HepG2 (cell line): ENCODE measurements around the gene LYPLA2. TPM values are rescaled to one million over a fixed set of nuclear protein-coding genes. Genes with fewer than 3 reads are reported as not detected.

ENCODE experiments used
- ARID3A ChIP-seq: IDR thresholded peaks from 2 replicates; pipeline ENCODE4 v1.6.1; 2012; ENCODE audit warnings: low read depth, low read length, improper control_type of control experiment
- ETV6 ChIP-seq: sonication (generic); formaldehyde crosslinking; conservative IDR thresholded peaks from 2 replicates; pipeline ENCODE4 v1.4.0; 2020; ENCODE audit warnings: missing genetic modification reagents
- HMGA1 ChIP-seq: sonication (generic); formaldehyde crosslinking; conservative IDR thresholded peaks from 2 replicates; pipeline ENCODE4 v1.4.0; 2020; ENCODE audit warnings: missing genetic modification reagents
- HNF4A ChIP-seq: sonication (generic); formaldehyde crosslinking; IDR thresholded peaks from 2 replicates; pipeline ENCODE4 v1.4.0; 2020; ENCODE audit warnings: missing genetic modification reagents
- KLF15 ChIP-seq: sonication (generic); formaldehyde crosslinking; IDR thresholded peaks from 2 replicates; pipeline ENCODE4 v1.8.1; 2023; ENCODE audit warnings: borderline replicate concordance, mild to moderate bottlenecking, inconsistent platforms, missing genetic modification reagents, mixed read lengths
- MYC ChIP-seq: sonication (generic); formaldehyde crosslinking; IDR thresholded peaks from 2 replicates; pipeline ENCODE4 v1.9.0; 2021; ENCODE audit warnings: missing genetic modification reagents, borderline replicate concordance
- NFIB ChIP-seq: sonication (generic); formaldehyde crosslinking; IDR thresholded peaks from 2 replicates; pipeline ENCODE4 v1.9.0; 2021; ENCODE audit warnings: missing genetic modification reagents, mild to moderate bottlenecking, borderline replicate concordance
- NONO ChIP-seq, 2 experiments: fragments of 450-650 bp in 1 of 2; sonication (generic) in 1 of 2; formaldehyde crosslinking in 1 of 2; IDR thresholded peaks in 1 of 2; conservative IDR thresholded peaks in 1 of 2; 2 replicates each; pipeline versions ENCODE4 v1.6.1 to v1.8.0; 2017 to 2022; ENCODE audit warnings: mild to moderate bottlenecking in 1 of 2, missing genetic modification reagents in 1 of 2, moderate library complexity in 1 of 2
- PAF1 ChIP-seq: IDR thresholded peaks from 2 replicates; pipeline ENCODE4 v1.6.1; 2016; ENCODE audit warnings: missing genetic modification reagents, missing compliant biosample characterization
- RNF2 ChIP-seq: fragments of 450-650 bp; conservative IDR thresholded peaks from 2 replicates; pipeline ENCODE4 v1.6.1; 2016; ENCODE audit warnings: low read depth
- SIN3B ChIP-seq: fragments of 150-350 bp; IDR thresholded peaks from 2 replicates; pipeline ENCODE4 v1.6.1; 2014; ENCODE audit warnings: low read length
- SIX1 ChIP-seq: sonication (generic); formaldehyde crosslinking; IDR thresholded peaks from 2 replicates; pipeline ENCODE4 v1.4.0; 2020; ENCODE audit warnings: missing genetic modification reagents, borderline replicate concordance
- STAT6 ChIP-seq: sonication (generic); formaldehyde crosslinking; IDR thresholded peaks from 2 replicates; pipeline ENCODE4 v1.4.0; 2020; ENCODE audit warnings: missing genetic modification reagents, mild to moderate bottlenecking, borderline replicate concordance
- TFAP4 ChIP-seq: sonication (generic); IDR thresholded peaks from 2 replicates; pipeline ENCODE4 v1.6.1; 2016; ENCODE audit warnings: low read depth, borderline replicate concordance
- U2AF2 ChIP-seq: fragments of 200-400 bp; formaldehyde crosslinking; IDR thresholded peaks from 2 replicates; pipeline ENCODE4 v1.6.1; 2017; ENCODE audit warnings: low read depth, mild to moderate bottlenecking, low read length
- ZBTB42 ChIP-seq: sonication (generic); formaldehyde crosslinking; IDR thresholded peaks from 2 replicates; pipeline ENCODE4 v1.5.0; 2020; ENCODE audit warnings: mild to moderate bottlenecking, missing genetic modification reagents
- ZNF335 ChIP-seq: sonication (generic); formaldehyde crosslinking; IDR thresholded peaks from 2 replicates; pipeline ENCODE4 v1.4.0; 2020; ENCODE audit warnings: missing genetic modification reagents
- ZNF350 ChIP-seq: sonication (generic); formaldehyde crosslinking; IDR thresholded peaks from 2 replicates; pipeline ENCODE4 v1.4.0; 2020; ENCODE audit warnings: mild to moderate bottlenecking, low read depth, missing genetic modification reagents, borderline replicate concordance
- ZNF564 ChIP-seq: sonication (generic); formaldehyde crosslinking; IDR thresholded peaks from 2 replicates; pipeline ENCODE4 v1.8.1; 2023; ENCODE audit warnings: mild to moderate bottlenecking, missing genetic modification reagents
- ZNF569 ChIP-seq: sonication (generic); formaldehyde crosslinking; IDR thresholded peaks from 2 replicates; pipeline ENCODE4 v1.5.0; 2020; ENCODE audit warnings: mild to moderate bottlenecking, missing genetic modification reagents, moderate library complexity, borderline replicate concordance
- ZNF589 ChIP-seq: sonication (generic); formaldehyde crosslinking; conservative IDR thresholded peaks from 2 replicates; pipeline ENCODE4 v1.8.0; 2022; ENCODE audit warnings: mild to moderate bottlenecking, moderate library complexity, missing genetic modification reagents
- ZNF720 ChIP-seq: sonication (generic); formaldehyde crosslinking; IDR thresholded peaks from 2 replicates; pipeline ENCODE4 v1.4.0; 2020; ENCODE audit warnings: missing genetic modification reagents
- ZNF816 ChIP-seq: sonication (generic); formaldehyde crosslinking; IDR thresholded peaks from 2 replicates; pipeline ENCODE4 v1.8.0; 2022; ENCODE audit warnings: missing genetic modification reagents, mild to moderate bottlenecking, borderline replicate concordance
- ZNF83 ChIP-seq: sonication (generic); formaldehyde crosslinking; IDR thresholded peaks from 2 replicates; pipeline ENCODE4 v1.4.0; 2020; ENCODE audit warnings: missing genetic modification reagents, mild to moderate bottlenecking, borderline replicate concordance
- ZNF879 ChIP-seq: sonication (generic); formaldehyde crosslinking; IDR thresholded peaks from 2 replicates; pipeline ENCODE4 v1.8.1; 2023; ENCODE audit warnings: missing genetic modification reagents
- ZNF883 ChIP-seq: sonication (generic); formaldehyde crosslinking; IDR thresholded peaks from 2 replicates; pipeline ENCODE4 v1.5.1; 2020; ENCODE audit warnings: mild to moderate bottlenecking, missing genetic modification reagents; ENCODE audit errors: not compliant biosample characterization
- polyA plus RNA-seq, 8 experiments: library from polyadenylated mRNA; depleted of rRNA in 3 of 8; stranded (reverse) in 7 of 8; unstranded in 1 of 8; fragments of >200 nt; fragmentation: Illumina TruSeq in 4 of 8; extraction: Trizol in 4 of 8; gene quantifications; 2 replicates each; pipeline versions ENCODE4 v1.2.1 to v1.2.3, GENCODE V29; 2011 to 2016; ENCODE audit warnings: low read depth in 4 of 8, missing spikeins in 1 of 8, mixed read lengths in 1 of 8; ENCODE audit not compliant: insufficient read depth in 1 of 8
- total RNA-seq, 5 experiments: library from RNA; depleted of rRNA; stranded (reverse); fragments of >200 nt; fragmentation: Illumina TruSeq; extraction: Trizol; gene quantifications; 2 replicates each; pipeline ENCODE4 v1.2.3, GENCODE V29; 2016; ENCODE audit warnings: low read depth in 1 of 5

The LYPLA2 gene
- total and polyA plus RNA-seq, 2 of the 13 experiments (the other 11 are each of a cell fraction or from before 2014, with no cell fraction given) = 72.1 to 73.2 TPM

- TF ChIP-seq STAT6 (CRISPR knock-in tag) = no peak
- TF ChIP-seq MYC = peak; percentile 88; the same call in 1 of the 2 replicates
- TF ChIP-seq ZNF335 (CRISPR knock-in tag) = no peak
- TF ChIP-seq U2AF2 = no peak
- TF ChIP-seq KLF15 (CRISPR knock-in tag) = 0 out of 2 replicates have a peak, but pooled peaks have one; percentile 71
- TF ChIP-seq ZBTB42 (CRISPR knock-in tag) = 0 out of 2 replicates have a peak, but pooled peaks have one; percentile 35
- no peak for TF ChIP-seq NFIB
- TF ChIP-seq HMGA1 (CRISPR knock-in tag) = no peak
- no peak for TF ChIP-seq ZNF569 (CRISPR knock-in tag)
- no peak for TF ChIP-seq PAF1 (CRISPR knock-in tag)
- no peak for TF ChIP-seq SIX1 (CRISPR knock-in tag)
- TF ChIP-seq HNF4A (CRISPR knock-in tag) = peak; percentile 25
- TF ChIP-seq ZNF883 (CRISPR knock-in tag) = peak; percentile 57
- TF ChIP-seq ZNF879 (CRISPR knock-in tag) = no peak
- no peak for TF ChIP-seq ZNF816 (CRISPR knock-in tag)
- no peak for TF ChIP-seq RNF2
- no peak; the same call in 1 of the 2 replicates for TF ChIP-seq ETV6 (CRISPR knock-in tag)
- TF ChIP-seq SIN3B = peak; percentile 87
- TF ChIP-seq ZNF589 (CRISPR knock-in tag) = no peak
- TF ChIP-seq ZNF350 (CRISPR knock-in tag) = peak; percentile 87; the same call in 1 of the 2 replicates
- peak; percentile 52; the same call in 1 of the 2 replicates for TF ChIP-seq ZNF564 (CRISPR knock-in tag)
- TF ChIP-seq ARID3A = no peak
- no peak for TF ChIP-seq ZNF720 (CRISPR knock-in tag)
- no peak for TF ChIP-seq NONO (IDR thresholded peaks at IDR 0.05)
- no peak; the same call in 1 of the 2 replicates for TF ChIP-seq NONO (CRISPR knock-in tag; conservative IDR thresholded peaks at IDR 0.05)
- peak; percentile 99 for TF ChIP-seq TFAP4
- no peak for TF ChIP-seq ZNF83
These were observed 34.3 kb downstream of the LYPLA2 start, which contains the start of gene HMGCL (continued) for GRCh38 chr1:23825076-23825761.
